Body of pancreas (tissue), 4 donors: ENCODE data around the gene PIEZO2.

ENCODE experiments used
- POLR2A ChIP-seq, 3 donors: fragments of 450-650 bp; IDR thresholded peaks; one replicate each; pipeline ENCODE4 v1.6.1; 2016; ENCODE audit warnings: antibody characterized with exemption in 3 of 3, mild to moderate bottlenecking in 2 of 3
- TF ChIP-seq, protein P1 (sequence below), 7 experiments: fragments of 450-650 bp in 4 of 7; fragments of 200-600 bp in 3 of 7; sonication (generic) in 3 of 7; IDR thresholded peaks; one replicate each; pipeline ENCODE4 v1.5.1; 2016 to 2019; ENCODE audit warnings: antibody characterized with exemption in 7 of 7

DNA sequence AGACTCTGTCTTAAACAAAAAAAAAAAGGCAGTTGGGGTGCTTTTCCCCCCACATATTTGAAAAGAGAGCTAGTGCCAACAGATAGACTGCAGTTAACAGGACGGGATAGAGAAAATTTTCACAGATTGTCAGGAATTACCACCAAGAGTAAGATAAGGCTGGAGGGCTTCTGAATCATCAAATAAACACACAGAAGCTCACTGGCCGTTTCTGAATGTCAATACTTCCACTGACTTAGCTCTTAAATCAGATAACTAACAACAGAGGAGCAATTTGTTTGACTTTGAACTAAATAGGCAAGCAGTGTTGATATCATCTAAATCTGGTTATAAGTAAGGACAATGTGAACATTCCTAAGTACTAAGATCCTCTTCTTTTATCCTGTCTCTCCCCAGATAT lies 34.7 kb downstream of the PIEZO2 start:
- TF ChIP-seq, protein P1, sequence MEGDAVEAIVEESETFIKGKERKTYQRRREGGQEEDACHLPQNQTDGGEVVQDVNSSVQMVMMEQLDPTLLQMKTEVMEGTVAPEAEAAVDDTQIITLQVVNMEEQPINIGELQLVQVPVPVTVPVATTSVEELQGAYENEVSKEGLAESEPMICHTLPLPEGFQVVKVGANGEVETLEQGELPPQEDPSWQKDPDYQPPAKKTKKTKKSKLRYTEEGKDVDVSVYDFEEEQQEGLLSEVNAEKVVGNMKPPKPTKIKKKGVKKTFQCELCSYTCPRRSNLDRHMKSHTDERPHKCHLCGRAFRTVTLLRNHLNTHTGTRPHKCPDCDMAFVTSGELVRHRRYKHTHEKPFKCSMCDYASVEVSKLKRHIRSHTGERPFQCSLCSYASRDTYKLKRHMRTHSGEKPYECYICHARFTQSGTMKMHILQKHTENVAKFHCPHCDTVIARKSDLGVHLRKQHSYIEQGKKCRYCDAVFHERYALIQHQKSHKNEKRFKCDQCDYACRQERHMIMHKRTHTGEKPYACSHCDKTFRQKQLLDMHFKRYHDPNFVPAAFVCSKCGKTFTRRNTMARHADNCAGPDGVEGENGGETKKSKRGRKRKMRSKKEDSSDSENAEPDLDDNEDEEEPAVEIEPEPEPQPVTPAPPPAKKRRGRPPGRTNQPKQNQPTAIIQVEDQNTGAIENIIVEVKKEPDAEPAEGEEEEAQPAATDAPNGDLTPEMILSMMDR (IDR thresholded peaks at IDR 0.05) = no peak
- no peak for TF ChIP-seq POLR2A (IDR thresholded peaks at IDR 0.05)
